ENCODE measurements around the gene TXNIP.
A peak's percentile ranks its signal among the peaks of the same experiment; 100 is the strongest.
"Not testable (repeated sequence)": the region's sequence is repeated elsewhere in the genome, so short reads cannot be mapped to it uniquely, and the experiment has no call there.

Gene TXNIP

DNA sequence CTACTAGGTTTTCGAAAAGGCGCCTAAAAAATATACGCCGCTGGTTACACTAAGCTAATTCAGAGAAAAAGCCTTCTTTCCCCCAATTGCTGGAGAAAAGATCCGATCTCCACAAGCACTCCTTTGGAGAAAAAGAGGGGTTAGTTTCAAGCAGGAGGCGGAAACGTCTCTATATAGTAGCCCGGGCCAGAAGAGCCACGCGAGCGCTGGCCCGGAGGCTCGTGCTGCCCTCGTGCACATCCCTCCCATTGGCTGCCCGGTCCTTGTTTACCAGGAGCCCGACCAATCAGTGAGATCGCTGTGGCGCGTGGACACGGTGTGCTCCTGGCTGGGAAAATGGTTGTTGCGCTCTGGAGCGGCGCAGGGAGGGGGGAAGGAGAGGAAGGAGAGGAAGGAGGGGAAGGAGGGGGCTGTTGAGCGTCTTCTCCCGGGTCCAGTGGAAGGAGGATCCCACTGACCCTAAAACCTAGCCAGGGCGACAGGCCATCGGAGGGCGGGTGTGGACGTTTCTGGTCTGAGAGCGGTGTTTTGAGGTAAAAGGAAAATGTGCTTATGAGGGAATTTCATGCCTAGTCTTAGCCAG is at the start of gene TXNIP:
TSS of gene TXNIP (minus strand) at position 147 of the 583 bp plus-strand sequence. CDS start 313 bp downstream, outside the sequence.
- peak; percentile 99 for DNase-seq

DNA sequence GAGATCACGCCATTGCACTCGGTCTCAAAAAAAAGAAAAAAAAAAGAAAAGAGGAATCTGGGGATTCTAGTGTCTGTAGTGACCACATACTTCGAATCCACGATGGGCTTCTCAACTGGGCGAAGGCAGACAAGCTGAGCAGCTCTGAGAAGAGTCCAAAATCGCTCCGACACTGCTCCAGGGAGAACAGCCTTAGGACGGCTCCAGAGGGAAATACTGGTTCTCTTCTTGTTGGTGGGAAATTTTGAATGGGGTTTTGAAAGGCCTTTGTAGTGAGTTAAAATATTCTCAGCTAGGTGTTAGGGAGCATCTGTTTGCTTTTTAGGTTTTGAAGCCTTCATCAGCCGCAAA is 43.4 kb upstream of the TXNIP start:
- no peak for DNase-seq

DNA sequence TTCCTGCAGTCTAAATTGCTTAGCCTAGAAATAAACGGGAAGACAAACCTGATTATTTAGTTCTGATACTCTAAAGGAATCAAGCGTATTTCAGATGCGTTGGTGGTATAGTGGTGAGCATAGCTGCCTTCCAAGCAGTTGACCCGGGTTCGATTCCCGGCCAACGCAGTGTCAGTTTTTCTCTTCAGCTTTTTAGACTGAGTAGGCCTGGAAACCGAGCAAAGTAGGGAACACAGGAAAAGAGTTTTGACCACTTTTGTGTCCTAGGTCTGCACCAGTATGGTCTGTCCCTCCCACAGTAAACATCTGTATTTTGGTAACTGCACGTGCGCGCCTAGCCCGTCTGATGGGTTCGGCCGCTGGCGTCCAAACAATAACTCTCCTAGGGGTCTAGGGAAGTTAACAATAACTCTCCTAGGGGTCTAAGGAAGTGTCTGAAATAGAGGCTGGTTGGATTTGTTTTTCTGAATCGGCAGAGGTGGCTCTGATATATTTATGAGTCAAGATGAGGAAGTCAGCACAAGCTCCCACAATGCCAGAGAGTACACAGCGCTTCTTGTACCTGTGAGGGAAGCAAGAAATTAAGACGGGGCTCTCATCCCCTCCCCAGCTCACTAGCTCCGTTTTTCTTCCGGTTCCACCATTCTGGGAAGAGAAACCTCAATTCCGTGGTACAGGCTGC is 40.7 kb upstream of the TXNIP start:
- DNase-seq, result peak; percentile 98

DNA sequence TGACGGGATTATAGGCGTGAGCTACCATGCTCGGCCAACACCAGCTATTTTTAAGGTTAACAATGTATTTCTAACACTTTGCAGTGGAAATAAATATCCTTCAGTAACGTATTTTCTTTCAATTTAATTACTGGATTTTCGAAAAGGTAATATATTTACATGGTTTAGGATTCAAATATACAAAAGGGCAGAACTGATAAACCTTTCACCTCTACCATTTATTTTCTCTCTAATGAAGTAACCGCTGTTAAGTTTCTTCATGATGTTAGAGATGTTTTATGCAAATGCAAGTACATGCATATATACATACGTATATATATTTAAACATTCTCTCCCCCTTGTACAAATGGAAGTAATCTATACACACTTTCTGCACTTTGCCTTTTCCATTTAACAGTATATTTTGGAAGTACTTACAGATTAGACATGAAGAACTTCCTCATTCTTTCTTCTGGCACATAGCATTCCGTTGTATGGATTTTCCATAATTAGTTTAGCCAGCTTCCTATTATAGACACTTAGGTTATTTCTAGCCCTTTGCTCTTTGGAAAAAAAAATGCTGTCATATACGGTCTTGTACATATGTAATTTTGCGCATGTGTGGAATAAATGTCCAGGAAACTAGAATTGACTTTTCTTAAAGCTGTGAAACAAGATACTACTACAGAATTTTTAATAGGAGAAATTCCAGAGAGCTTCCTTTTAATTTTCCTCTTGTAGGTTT is 40.0 kb upstream of the TXNIP start:
- DNase-seq, result peak; percentile 76

DNA sequence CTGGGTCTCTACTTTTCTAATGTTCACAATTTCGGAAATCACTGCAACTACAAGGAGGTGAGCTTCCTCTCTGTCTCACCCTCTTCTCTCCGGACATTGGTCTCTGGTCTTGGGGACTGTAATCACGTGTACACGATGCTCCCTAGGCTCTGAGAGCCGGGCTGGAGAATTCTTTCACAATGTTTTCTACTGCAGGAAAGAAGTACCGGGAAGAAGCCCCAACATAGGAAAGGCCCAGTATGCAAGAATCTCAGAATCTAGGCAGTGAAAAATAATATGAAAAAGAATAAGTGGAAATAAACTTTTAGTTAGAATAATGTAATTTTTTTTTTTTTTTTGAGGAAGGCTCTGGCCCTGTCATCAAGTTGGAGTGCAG is 38.7 kb upstream of the TXNIP start:
- DNase-seq, result no peak

DNA sequence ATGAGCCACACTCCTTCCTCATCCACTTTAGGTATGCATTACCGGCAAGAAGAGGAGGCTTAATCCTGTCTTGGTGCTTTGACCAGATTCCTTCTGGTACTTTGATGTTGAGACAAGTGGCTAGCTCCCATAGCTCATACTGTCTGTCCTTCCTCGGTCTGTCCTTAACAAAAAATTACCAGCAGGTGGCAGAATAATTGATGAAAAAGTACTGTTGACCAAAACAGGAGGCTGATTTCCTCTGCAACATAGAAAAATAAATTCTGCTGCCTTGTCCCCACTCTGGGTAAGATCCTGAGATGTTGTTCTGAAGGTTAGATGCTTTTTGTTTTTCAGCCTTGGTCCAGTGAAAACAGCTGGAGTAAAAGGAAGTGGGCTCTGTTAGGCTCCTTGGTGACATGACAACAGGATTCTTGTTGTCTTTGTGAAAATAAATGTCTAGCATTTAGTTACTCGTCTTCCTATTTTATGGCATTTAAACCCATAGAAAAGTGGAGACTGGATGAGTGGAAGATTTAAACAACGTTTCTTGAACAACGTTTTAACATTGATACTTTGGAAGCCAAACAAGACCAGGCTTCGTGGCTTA is 36.3 kb upstream of the TXNIP start:
- peak; percentile 47 for DNase-seq

- no peak for DNase-seq
Observed at GRCh38 chr1:146031476-146031875, 35.1 kb upstream of the TXNIP start.

GRCh38 chr1:146029117-146029516 is 32.7 kb upstream of the TXNIP start:
- no peak for DNase-seq

DNA sequence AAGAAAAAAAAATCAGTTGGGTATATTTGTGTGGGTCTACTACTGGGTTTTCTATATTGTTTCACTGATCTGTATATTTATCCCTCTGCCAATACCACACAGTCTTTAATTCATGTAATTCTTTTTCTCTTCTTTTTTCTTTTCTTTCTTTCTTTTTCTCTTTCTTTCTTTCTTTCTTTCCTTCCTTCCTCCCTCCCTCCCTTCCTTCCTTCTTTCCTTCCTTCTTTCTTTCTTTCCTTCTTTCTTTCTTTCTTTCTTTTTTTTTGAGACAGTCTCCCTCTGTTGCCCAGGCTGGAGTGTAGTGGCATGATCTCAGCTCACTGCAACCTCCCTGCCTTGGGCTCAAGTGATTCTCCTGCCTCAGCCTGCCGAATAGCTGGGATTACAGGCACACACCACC is 30.3 kb upstream of the TXNIP start:
- not testable (repeated sequence) for DNase-seq

- not testable (repeated sequence) for DNase-seq
Observed at GRCh38 chr1:146025787-146026495, 29.6 kb upstream of the TXNIP start.

DNA sequence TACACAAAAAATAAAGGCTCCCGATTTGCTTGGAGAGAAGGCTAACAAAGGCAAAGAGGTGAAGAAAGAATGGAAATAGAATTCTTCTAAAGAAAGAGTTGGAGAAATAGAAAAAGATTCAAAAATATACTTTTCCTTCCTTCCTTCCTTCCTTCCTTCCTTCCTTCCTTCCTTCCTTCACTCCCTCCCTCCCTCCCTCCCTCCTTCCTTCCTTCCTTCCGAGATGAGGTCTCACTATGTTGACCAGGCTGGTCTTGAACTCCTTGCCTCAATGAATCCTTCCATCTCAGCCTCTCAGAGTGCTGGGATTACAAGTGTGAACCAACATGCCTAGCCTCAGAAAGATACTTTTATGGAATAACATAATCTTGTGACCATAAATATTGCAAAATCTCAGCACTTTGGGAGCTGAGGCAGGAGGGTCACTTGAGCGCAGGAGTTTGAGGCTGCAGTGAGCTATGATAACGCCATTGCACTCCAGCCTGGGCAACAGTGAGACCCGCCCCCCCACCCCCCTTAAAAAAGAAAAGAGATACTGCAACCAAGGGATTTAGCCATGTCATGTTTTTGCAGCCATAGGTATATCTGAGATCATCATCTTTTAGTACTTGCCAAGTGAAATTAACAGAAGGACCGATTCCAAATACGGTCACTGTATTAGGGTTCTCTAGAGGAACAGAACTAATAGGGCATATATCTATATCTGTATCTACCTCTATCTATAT is 26.2 kb upstream of the TXNIP start:
- DNase-seq, result no peak

DNA sequence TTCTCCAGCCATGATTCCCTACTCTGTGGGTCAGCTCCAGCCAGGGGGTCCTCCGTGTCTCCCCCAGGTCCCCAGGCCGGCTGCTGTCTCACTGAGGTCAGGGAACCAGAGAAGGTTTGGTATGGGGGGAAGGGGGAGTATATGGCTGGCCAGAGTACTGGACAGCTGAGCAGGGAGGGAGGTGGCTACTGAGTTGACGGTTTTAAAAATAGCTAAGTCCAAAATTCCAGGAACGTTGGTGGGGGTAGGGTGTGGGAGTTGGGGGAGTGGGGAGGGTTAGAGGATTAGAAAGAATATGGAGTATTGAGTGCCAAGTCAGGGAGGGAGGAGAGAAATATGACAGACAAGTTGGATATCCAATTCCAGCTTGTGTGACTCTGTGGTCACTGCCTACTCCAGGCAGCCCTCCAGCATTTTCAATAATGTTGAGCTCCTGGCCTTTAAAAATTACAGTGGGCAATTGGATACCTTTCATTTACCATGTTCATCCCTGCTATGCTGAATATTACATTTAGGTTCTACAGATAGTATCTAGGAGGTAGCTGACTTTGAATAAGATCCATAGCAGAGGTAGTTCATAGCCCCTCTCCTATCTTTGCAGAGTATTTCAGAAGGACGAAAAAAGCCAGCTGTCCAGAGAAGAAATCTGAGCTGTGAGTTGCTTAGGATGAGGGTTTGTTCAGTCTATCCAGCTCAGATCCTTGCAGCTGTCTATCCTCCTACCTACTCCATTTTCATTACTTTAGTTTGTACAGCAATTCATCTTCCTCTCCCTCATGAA is 25.4 kb upstream of the TXNIP start, which contains the start of gene HJV:
TSS of gene HJV (minus strand) at position 114 of the 781 bp plus-strand sequence. CDS start 1,504 bp downstream, outside the sequence.
- no peak for DNase-seq

DNA sequence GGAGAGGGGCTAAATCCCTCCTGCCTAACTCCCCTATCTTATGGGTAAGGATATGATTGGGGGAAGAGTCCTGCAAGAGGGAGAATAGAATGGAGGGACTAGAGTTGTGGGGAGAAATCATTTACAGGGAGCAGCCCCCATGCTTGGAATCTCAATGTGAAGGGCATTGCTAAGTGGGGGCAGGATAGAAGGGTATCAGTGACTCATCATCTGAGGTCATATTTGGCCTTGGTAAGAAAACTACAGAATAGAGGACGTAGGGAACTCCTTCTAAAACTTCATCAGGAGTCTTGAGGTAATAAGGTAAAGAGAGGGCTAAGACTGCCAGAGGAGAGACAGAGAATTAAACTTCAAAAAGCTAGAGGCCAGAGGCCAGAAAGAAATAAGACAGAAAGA is 24.7 kb upstream of the TXNIP start:
- no peak for DNase-seq

GRCh38 chr1:146020058-146021049 is 24.0 kb upstream of the TXNIP start:
- DNase-seq, result no peak

- DNase-seq, result no peak
Observed at GRCh38 chr1:146019231-146020057, 23.1 kb upstream of the TXNIP start.

DNA sequence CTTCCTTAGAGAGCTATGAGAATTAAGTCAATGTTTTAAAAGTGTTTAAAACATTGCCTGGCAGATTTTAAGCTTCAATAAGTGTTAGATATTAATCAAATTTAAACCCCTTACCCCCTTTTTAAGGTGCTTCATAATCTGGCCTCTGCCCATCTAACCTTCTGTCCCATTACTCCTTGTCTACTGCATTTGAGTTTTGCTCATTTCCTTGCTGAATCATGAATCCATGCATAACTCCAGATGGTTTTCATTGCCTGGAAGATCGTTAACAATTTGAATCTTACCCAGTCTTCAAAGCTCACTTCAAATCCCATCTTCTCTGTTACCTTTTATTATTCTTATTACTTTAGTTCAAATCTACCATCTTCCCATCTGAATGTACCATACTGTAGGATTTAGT is 20.5 kb upstream of the TXNIP start:
- no peak for DNase-seq

GRCh38 chr1:146013559-146013922 is 17.2 kb upstream of the TXNIP start:
- DNase-seq, result no peak

DNA sequence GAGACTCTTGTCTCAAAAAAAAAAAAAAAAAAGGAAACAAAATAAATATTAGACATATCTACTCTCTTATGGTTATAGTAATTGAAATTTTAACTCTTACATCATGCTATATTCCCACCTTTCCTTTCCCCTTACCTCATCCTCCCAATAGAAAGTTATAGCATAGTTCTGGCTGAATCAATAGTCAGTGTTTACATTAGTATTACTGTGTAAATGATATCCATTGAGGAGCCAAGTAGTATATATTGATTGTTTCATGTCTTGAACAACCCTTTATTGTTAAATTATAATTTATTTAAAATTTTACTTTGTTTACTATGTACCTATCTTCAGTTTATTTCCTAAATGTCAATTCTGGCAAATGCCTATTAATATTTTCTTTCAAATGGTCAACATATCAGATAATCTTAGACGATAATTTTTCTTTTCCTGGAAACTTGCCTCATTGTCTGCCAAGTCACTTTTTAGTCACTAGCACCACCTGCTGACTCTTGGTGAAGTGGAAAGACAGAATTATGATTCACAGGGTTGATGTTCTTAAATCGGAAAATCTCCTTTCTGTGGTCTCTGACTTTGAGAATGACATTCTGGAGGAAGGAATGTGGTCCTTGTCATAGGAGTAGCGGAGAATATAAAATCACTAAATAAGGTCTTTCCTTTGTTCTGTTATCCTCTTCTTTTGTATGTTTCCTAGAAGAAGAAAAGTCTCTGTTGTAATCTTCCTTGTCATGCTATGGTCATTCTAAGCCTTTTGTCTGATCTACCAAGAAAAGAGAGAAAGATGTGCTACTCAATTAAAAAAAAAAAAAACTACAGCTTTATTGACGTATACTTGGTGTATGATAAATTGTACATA is 16.6 kb upstream of the TXNIP start:
- peak; percentile 77 for DNase-seq

All from NCI-H1092 treated with DMSO at 0.1 percent for 48 hours (cell line).